Ishikawa (cell line): ENCODE data around the gene KRT81.

Experiments used
- CREB1 ChIP-seq: IDR thresholded peaks from 2 replicates; pipeline ENCODE4 v1.6.1; 2012; ENCODE audit warnings: low read depth
- EGR1 ChIP-seq: IDR thresholded peaks from 2 replicates; pipeline ENCODE4 v1.6.1; 2012
- EP300 ChIP-seq: IDR thresholded peaks from 2 replicates; pipeline ENCODE4 v1.6.1; 2012; ENCODE audit warnings: borderline replicate concordance
- FOXM1 ChIP-seq: IDR thresholded peaks from 2 replicates; pipeline ENCODE4 v1.6.1; 2012; ENCODE audit warnings: low read depth, borderline replicate concordance
- MAX ChIP-seq: IDR thresholded peaks from 2 replicates; pipeline ENCODE4 v1.6.1; 2012
- NFIC ChIP-seq: IDR thresholded peaks from 2 replicates; pipeline ENCODE4 v1.6.1; 2012
- RAD21 ChIP-seq: IDR thresholded peaks from 2 replicates; pipeline ENCODE4 v1.6.1; 2012; ENCODE audit warnings: low read depth
- REST ChIP-seq: IDR thresholded peaks from 2 replicates; pipeline ENCODE4 v1.6.1; 2012; ENCODE audit warnings: low read depth, mild to moderate bottlenecking
- TAF1 ChIP-seq: IDR thresholded peaks from 2 replicates; pipeline ENCODE4 v1.6.1; 2012; ENCODE audit warnings: low read depth, mild to moderate bottlenecking
- TCF12 ChIP-seq: IDR thresholded peaks from 2 replicates; pipeline ENCODE4 v1.6.1; 2012; ENCODE audit warnings: low read depth
- TEAD4 ChIP-seq: IDR thresholded peaks from 2 replicates; pipeline ENCODE4 v1.6.1; 2012
- USF1 ChIP-seq: IDR thresholded peaks from 2 replicates; pipeline ENCODE4 v1.6.1; 2012
- YY1 ChIP-seq: IDR thresholded peaks from 2 replicates; pipeline ENCODE4 v1.6.1; 2012; ENCODE audit warnings: low read depth
- ZBTB7A ChIP-seq: IDR thresholded peaks from 2 replicates; pipeline ENCODE4 v1.6.1; 2012; ENCODE audit warnings: low read depth

Gene KRT81

GRCh38 chr12:52291267-52291935, at the start of gene KRT81:
Gene KRT81 (minus strand): TSS chr12:52291534. CDS start chr12:52291465, 69 bp downstream.
- TF ChIP-seq CREB1 (no peak), RAD21 (no peak), EP300 (no peak), MAX (no peak), EGR1 (no peak), TAF1 (no peak), NFIC (no peak), USF1 (no peak)

GRCh38 chr12:52338241-52338960, 47.1 kb upstream of the KRT81 start:
- no peak for TF ChIP-seq TCF12
- TF ChIP-seq YY1 = no peak
- no peak for TF ChIP-seq NFIC
- TF ChIP-seq EP300 = no peak
- no peak for TF ChIP-seq EGR1
- no peak for TF ChIP-seq REST
- TF ChIP-seq CREB1 = no peak
- no peak for TF ChIP-seq ZBTB7A
- TF ChIP-seq TEAD4 = no peak
- TF ChIP-seq TAF1 = no peak
- TF ChIP-seq FOXM1 = no peak
- TF ChIP-seq USF1 = no peak
- TF ChIP-seq MAX = no peak

GRCh38 chr12:52337054-52337453, 45.7 kb upstream of the KRT81 start:
- TF ChIP-seq REST = no peak
- TF ChIP-seq TCF12 = no peak
- TF ChIP-seq MAX = no peak
- TF ChIP-seq RAD21 = no peak
- TF ChIP-seq TAF1 = no peak
- no peak for TF ChIP-seq EGR1

- TF ChIP-seq REST (no peak), TEAD4 (no peak), YY1 (no peak), FOXM1 (no peak), RAD21 (no peak), CREB1 (no peak)
Observed at GRCh38 chr12:52336641-52337040, 45.3 kb upstream of the KRT81 start.
